ENCODE measurements around the gene TMCC1.

- TF ChIP-seq, protein P1, sequence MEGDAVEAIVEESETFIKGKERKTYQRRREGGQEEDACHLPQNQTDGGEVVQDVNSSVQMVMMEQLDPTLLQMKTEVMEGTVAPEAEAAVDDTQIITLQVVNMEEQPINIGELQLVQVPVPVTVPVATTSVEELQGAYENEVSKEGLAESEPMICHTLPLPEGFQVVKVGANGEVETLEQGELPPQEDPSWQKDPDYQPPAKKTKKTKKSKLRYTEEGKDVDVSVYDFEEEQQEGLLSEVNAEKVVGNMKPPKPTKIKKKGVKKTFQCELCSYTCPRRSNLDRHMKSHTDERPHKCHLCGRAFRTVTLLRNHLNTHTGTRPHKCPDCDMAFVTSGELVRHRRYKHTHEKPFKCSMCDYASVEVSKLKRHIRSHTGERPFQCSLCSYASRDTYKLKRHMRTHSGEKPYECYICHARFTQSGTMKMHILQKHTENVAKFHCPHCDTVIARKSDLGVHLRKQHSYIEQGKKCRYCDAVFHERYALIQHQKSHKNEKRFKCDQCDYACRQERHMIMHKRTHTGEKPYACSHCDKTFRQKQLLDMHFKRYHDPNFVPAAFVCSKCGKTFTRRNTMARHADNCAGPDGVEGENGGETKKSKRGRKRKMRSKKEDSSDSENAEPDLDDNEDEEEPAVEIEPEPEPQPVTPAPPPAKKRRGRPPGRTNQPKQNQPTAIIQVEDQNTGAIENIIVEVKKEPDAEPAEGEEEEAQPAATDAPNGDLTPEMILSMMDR (IDR thresholded peaks at IDR 0.05): no peak
- TF ChIP-seq POLR2A (IDR thresholded peaks at IDR 0.05): no peak
Measured at GRCh38 chr3:129777806-129778205, 115.7 kb downstream of the TMCC1 start.
